GM20431 (cell line): ENCODE data around the gene LIPC.

Experiments
- in situ Hi-C: fragments of 300-500 bp; cut with MseI, MboI; formaldehyde crosslinking; loops from one replicate; pipeline ENCODE4 v1.15.0; 2020; ENCODE audit warnings: low sequenced_read_pairs; ENCODE audit not compliant: unreplicated experiment

Gene LIPC

GRCh38 chr15:58431221-58432149 is at the start of gene LIPC:
Gene LIPC (plus strand): TSS chr15:58431991. CDS start chr15:58432033, 42 bp downstream.
- in situ Hi-C loops: no loop called here

- in situ Hi-C loops: no loop called here
Measured at GRCh38 chr15:58383876-58384275, 47.9 kb upstream of the LIPC start.

GRCh38 chr15:58384667-58385066 is 47.1 kb upstream of the LIPC start:
- in situ Hi-C loops: no loop called here

GRCh38 chr15:58386081-58386480 is 45.7 kb upstream of the LIPC start:
- in situ Hi-C loops: no loop called here

GRCh38 chr15:58386641-58387040 is 45.1 kb upstream of the LIPC start:
- in situ Hi-C loops: no loop called here

GRCh38 chr15:58387130-58387529 is 44.7 kb upstream of the LIPC start:
- in situ Hi-C loops: no loop called here

- in situ Hi-C loops: no loop called here
Measured at GRCh38 chr15:58388211-58388610, 43.6 kb upstream of the LIPC start.

GRCh38 chr15:58390118-58390517 is 41.7 kb upstream of the LIPC start:
- in situ Hi-C loops: no loop called here

GRCh38 chr15:58390655-58391054 is 41.1 kb upstream of the LIPC start:
- in situ Hi-C loops: no loop called here

- in situ Hi-C loops: no loop called here
Measured at GRCh38 chr15:58391088-58391487, 40.7 kb upstream of the LIPC start.

- in situ Hi-C loops: no loop called here
Measured at GRCh38 chr15:58392141-58392540, 39.6 kb upstream of the LIPC start.

GRCh38 chr15:58392611-58393161 is 39.1 kb upstream of the LIPC start:
- in situ Hi-C loops: no loop called here

GRCh38 chr15:58393241-58393662 is 38.5 kb upstream of the LIPC start:
- in situ Hi-C loops: no loop called here

- in situ Hi-C loops: no loop called here
Measured at GRCh38 chr15:58396181-58396580, 35.6 kb upstream of the LIPC start.

- in situ Hi-C loops: no loop called here
Measured at GRCh38 chr15:58398071-58398470, 33.7 kb upstream of the LIPC start.

GRCh38 chr15:58398643-58399042 is 33.1 kb upstream of the LIPC start:
- in situ Hi-C loops: no loop called here

- in situ Hi-C loops: no loop called here
Measured at GRCh38 chr15:58399739-58400138, 32.1 kb upstream of the LIPC start.

GRCh38 chr15:58401276-58401675 is 30.5 kb upstream of the LIPC start:
- in situ Hi-C loops: no loop called here

- in situ Hi-C loops: no loop called here
Measured at GRCh38 chr15:58401991-58402649, 29.7 kb upstream of the LIPC start.

GRCh38 chr15:58403581-58403980 is 28.2 kb upstream of the LIPC start:
- in situ Hi-C loops: no loop called here

- in situ Hi-C loops: no loop called here
Measured at GRCh38 chr15:58404020-58404419, 27.8 kb upstream of the LIPC start.
